Forelimb muscle (tissue), 1 donor: ENCODE measurements around the gene PDK2. TPM values are rescaled to one million over a fixed set of nuclear protein-coding genes. Genes with fewer than 3 reads are reported as not detected.

ENCODE experiments used
- DNase-seq: peaks from one replicate; pipeline ENCODE4 v3.0.0-alpha.2; 2013; ENCODE audit warnings: low read depth
- polyA plus RNA-seq: library from polyadenylated mRNA; unstranded; fragments of 120-200 nt; gene quantifications from one replicate; pipeline ENCODE4 v1.2.1, GENCODE V29; 2013; ENCODE audit not compliant: insufficient read length

Gene PDK2
- polyA plus RNA-seq, 1 donor: 65.3 TPM

DNA sequence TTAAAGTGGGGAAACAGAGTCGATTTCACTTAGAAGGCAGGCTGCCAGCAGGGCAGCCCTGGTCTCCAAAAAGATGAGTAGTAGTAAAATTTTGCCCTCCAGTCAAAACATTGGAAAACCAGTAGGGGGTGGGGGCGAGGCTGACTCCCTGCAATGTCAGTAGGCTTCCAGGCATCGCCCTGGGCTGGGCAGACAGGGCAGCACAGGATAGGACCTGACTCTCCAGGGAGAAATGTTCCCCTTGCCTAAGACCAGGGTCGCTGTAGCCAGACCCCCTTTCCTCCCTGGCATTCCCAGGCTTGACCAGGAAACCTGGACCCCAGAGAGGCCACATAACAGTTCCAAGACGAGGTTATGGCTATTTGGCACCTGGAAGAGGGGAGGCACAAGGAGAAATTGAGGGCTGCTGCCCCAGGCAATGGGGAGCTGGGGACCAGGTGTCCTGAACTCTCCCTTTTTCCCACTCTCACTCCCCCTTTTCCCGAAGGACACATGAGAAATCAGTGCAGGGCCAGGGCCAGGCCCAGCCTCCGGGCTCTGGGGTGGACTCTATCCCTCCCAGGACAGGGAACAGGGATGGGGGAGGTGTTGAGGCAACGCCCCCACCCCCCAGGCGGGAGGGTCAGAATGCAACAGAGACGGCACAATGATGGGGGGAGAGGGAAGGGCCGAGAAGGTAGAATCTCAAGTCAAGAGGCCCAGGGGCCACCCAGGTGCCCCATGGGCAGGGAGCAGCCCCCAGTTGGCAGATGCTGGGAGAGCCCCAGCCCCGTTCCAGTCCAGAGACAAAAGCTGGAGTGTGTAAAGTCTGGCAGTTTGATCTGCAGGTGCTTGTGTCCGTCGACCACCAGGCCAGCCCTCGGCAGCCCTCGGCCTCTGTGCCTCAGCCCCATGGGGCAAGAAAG, 39.3 kb downstream of the PDK2 start:
- no peak for DNase-seq

DNA sequence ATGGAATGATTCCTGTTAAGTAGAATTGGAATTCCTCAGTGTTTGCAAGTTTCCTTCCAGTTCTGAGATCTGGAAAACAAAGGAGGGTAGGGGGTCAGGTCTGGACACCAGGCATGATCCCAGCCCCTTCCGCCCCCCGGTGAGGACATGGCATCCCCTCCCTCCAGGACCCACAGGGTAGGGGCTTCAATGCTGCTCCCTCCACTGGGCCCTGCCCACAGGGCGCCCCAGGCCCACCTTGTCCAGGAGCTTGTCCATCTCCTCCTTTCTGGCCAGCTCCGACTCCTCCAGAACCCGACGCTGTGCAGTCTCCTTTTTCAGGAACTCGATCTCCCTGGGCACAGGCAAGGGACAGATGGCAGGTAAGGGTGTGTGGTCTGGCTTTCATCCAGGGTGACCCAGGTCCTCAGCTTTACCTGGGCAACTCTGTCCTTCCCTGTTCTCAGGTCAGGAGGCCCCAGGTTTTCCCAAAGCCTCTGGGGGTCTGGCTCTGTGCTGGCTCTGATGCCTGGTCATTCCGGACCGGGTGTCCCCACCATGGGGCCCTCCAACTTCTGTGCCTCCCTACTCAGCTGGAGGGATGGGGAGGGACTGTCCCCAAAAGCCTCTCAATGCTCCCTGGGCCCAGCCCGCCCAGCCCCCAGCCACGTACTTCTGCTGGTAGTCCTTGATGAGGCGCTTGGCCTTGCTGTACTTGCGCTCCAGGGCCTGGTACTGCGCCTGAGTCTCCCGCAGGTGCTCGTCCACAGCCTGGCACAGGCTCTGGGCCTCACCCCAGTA, 40.4 kb downstream of the PDK2 start:
- no peak for DNase-seq

DNA sequence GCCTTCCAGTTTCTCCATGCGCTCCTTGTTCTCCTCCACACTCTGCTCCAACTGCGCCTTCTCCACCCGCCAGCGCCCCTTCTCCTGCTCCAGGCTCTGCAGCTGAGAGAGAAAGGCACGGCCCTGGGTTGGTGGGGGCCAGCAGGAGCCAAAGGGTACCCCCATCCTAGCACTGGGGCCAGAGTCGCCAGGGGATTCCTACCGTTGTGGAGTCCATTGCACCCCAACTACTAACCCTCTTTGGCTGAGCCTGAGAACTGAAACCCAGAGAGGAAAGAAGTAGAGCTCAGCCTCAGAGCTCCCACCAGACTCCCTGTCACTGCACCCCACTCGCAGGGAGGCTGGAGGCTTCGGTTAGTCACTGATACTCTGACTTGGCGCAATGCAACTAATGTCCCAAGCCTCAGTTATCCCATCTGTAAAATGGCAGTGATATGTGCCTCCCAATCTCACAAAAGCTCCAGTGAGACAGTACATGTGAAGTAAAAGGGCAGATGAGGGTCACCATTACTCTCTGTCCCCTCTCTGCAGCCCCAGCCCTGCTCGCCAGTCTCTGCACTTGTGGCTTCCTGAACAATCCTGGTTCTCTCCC, 41.0 kb downstream of the PDK2 start:
- no peak for DNase-seq

DNA sequence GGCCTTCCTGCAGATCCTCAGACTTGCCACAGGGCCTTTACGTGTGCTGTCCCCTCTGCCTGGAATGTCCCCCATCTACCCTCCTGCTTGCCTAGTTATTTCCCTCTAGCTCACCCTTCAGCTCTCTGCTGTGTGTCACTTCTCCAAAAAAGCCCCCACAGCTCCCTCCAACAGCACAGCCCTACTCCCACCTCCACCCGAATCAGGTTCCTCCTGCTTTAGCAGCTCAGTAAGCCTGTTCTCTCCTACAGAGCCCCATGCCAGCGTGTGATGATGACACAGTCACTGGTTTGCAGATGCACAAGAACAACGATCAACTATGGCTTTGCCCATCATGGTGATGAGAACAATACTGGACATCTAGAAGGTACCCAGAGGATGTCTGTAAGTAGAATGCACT, 41.9 kb downstream of the PDK2 start:
- DNase-seq: no peak

DNA sequence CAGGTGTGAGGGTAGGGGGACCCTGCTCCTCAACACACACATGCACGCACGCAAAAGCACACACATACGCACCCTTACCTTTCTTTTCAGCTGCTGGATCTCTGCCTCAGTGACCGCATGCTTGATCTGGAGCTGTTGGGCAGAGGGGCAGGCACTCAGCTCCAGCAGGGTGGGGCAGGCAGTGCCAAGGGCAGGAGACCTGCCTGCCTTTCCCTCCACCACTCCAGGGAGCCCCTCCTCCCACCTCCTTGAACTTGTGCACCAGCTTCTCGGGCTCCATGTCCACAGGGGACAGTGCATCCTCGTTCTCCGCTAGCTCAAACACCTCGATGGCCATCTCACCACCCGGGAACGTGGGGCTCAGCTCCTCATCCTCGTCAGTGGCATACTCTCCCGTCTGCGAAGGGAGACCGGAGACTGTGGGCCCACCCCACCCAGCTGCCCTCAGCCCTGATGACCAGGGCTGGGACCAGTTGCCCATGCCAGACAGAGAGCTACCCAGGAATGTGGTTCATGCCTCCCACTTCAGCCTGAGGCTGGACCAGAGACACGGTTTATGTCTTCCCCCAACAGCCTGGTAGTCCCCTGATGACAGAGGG, 44.1 kb downstream of the PDK2 start:
- no peak for DNase-seq

DNA sequence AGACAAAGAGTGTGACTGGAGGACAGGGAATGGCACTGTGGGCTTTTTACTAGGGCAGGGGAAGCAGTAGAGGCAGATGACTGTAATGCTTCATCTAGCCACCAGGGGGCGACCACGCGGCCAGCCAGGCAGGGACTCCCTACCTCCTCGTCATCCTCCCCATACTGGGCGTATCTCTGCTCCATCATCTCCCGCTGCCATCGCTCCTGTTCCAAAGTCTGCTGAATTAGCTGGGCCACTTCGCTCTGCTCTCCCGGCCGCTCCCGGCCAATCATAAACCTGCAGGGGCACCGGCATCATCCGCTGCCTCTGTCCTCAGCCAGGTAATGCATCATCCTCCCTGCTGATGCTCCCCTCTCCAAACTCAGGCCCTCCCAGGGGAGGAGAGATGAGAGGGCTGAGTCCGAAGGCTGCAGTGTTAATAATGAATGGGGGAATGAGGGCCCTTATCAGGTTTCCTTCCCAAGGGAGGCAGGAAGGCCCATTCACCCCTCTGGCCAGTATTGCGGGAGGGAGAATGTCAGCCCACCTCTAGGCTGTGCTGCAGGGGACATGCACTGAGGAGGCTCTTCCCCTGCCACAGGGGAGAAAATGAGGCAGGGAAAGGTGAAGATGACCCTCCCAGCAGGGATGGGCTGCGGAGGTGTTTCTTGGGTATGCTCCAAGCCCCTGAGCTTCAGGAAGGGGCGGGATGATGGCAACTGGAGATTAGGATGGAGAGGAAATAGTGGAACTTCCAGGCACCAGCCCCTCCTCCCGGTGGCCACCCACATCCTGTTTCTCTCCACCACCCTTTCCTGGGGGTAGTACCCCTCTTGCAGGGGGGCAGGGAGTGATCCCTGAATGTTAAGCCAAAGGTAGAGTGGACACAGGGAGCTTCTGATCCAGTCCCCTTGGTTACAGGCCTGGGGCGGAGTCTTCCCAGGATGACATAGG, 45.1 kb downstream of the PDK2 start:
- DNase-seq: no peak

DNA sequence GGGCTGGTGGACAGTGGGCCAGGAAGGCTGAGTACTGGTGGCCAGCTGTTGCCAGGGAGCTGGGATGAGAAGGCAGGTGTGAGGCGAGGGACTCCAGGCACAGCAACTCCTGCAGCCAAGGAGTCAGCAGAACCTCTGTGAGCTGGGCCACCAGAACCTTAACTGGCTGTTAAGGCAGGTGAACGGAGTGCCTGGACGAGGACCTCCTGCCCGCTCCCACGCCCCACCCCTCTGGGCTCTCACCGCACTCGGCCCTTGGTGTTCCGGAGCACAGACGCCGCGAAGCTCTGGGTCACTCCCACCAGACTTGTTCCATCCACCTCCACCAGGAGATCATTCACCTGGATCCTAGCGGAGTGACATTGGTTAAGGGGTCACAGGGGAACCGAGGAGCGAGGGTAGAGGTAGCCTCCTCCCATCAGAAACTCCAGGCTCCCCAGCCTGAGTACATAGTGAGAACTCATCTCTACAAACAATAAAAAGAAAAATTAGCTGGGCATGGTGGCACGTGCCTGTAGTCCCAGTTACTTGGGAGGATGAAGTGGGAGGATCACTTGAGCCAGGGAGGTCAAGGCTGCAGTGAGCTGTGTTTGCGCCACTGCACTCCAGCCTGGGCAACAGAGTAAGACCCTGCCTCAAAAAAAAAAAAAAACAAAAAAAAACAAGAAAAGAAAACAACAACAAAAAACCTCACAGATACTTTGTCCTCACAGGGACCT, 46.0 kb downstream of the PDK2 start:
- DNase-seq: no peak

DNA sequence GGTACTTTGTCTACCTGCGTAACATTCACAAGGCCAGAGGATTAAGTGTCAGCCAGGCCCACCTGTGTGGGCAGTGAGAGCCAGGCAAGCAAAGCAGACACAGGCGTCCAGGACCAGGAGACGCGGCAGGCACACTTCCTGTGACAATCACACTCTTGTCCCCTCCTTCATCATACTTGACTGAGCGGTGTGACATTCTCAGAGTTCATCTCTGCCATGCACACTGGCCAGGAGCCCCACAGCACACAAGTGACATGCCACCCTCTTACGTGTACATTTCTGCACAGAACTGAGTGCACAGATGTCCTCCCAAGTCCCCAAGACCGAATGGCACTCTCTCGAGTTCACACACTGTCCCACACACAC, 46.6 kb downstream of the PDK2 start:
- DNase-seq: no peak

DNA sequence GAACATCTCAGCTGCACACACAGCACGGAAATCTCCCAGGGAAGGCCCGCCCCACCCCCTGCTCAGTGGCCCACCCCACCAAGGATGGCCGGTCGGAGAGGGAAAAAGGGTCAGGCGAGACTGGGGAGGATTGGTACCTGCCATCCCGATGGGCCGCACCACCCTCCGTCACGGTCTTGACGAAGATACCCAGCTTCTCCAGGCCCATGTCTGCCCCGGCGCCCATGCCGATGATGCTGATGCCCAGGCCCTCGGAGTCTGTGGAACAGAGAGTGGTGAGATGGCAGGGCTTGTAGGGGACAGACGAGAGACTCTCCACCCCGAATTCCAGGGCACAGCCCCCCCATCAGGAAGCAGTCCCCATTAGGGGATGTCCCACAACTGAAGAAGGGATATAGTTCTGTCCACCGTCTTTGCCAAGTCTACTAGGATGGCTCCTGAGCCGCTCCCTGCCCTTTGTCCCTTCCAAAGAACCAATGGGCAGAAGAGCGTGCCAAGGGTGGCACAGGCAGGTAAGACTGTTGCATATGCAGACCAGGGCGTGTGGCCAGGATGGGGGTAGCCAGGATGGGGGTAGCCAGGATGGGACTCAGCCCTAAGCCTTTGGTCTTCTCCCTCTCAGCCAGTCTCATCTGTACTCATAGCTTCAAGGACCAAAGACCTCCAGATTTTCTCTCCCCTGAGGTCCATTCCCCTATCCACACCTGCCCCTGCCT, 48.5 kb downstream of the PDK2 start:
- DNase-seq: no peak

DNA sequence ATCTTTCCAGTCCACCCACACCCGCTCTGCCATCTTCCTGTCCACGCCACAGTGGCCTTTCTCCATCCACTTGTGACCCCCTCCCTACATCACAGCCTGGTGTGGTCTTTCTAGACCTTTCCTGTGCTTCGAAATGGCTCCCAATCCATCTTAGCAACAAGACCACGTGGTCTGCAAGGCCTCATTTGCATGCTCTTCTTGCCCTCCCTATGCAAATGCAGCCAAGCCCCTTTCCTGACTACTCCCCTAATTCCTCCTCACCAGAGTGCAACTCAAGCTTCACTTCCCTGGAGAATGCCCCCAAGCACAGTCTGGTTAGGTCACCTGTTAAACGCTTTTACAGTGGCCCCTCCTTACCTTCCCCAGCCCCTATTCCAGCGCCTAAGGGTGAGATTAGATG, 49.2 kb downstream of the PDK2 start:
- DNase-seq: no peak

DNA sequence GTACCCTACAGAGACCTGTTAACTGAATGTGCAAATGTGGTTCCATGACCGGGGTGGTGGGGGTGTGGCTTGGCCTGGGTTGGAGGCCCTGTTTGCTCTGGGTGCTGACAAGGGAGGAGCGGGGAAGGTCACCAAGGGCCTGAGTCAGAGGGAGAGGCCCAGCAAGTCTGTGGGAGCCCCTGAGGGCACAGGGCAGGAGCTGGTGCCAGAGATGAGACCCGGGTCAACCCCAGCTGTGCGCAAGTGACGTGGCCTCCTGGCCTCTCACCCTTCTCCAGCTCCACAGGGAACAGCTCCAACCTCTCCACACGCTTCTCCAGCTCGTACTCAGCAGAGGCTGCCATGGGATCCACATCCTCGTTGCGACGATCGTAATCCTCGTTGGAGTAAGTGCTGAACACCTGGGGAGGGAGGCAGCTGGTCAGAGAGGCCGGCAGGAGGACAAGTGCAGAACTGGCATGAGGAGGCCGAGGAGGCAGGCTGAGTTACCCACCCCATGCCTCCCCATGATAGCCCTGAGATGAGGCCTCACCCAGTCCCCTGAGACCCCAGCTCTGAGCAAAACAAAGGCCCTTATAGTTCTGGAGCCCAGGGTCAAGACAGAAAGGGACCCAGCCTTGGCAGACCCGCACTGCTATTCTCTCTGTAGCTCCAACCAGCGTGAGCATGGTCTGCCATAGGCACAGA, 49.8 kb downstream of the PDK2 start:
- no peak for DNase-seq

DNA sequence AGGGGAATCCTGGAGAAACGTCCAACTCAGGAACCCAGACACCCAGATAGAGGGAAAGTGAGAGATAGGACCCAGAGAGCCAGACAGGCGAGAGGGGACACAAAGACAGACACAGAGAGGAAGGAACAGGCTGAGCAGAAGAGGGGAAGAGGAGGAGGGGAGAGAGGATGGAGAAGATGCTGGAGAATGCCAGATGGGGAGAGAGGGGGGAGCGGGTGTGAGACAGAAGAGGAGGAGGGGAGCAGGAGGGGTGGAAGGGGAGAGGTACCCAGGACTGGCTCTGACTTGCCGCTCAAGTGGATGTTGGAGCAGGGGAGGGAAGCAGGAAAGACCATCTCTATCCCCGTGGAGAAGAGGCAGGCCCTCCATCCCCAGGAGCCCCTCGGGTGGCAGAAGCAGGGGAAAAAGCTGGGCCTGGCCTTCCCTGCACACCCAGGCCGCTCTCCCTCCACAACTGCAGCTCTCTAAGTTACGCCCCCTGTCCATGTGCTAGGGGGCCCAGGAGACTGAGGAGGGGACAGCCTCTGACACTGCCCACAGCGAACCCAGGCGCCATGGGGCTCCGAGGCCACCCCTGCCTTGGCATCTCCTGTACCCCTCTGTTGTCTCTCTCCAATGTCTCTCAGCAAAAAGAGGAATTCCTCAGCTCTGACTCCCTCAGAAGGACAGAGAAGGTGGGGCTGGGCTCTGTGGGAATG, 50.5 kb downstream of the PDK2 start:
- DNase-seq: no peak

DNA sequence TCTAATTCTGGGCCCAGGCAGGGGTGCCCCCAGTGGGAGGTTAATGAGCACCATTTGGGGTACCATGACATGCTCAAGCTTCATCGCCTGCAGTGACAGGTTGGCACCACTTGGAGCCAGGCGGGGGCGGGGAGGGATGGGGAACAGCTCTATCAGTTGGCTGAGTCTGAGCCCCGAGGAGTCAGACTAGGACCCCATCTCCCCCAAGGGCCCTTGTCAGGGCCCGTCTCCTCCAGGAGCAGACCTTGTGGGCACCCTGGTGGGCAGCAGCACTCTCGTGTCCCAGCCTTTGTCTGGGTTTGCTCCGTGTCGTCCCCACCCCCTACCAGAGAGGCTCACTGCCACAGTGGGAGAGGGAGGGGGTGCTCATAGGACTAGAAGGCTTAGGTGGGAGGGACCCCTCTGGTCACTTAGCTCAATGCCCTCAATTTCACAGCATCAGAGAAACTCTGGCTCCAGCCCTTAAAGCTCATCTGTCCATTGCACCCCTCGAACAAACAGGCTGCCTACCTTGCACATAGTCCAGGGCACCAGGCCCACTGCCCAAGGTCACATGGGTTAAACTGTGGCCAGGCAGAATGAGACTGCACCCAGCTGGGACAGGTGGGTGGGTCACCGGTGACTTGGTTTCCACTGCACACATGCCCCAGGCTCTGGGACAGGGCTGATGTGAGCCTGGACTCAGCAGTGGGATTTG, 51.2 kb downstream of the PDK2 start:
- no peak for DNase-seq

DNA sequence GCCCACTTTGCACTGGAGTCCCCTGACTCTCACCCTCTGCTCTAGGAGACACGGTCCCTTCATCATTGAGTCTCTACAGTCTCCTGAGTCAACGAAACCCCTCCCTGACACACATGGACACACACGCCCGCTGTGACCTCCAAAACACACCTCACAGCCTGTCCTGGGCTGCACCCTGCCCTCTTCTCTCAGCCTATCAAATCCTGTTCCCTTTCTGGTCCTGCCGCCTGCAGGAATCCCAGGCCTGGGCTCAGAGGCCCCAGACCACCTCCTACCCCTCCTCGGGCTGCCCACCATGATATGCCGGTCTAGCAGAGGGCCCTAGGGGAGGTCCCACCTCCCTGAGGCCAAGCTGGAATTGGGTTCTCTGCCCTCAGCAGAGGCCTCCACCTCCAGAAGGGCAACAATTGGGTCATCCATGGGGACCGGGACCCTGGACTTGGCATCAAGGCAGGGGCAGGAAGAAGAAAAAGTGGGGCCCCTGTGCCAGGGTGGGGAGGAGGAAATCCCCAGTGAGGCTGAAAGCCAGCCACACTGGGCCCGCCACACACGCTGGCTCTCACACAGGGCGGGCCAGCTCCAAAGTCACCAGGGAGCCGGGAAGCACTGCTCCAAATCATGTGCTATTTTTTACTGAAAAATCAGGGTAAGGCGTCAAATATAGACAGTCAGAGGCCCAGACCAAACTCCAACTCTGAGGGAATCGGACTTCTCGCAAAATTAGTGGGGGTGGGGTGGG, 51.9 kb downstream of the PDK2 start:
- no peak for DNase-seq

DNA sequence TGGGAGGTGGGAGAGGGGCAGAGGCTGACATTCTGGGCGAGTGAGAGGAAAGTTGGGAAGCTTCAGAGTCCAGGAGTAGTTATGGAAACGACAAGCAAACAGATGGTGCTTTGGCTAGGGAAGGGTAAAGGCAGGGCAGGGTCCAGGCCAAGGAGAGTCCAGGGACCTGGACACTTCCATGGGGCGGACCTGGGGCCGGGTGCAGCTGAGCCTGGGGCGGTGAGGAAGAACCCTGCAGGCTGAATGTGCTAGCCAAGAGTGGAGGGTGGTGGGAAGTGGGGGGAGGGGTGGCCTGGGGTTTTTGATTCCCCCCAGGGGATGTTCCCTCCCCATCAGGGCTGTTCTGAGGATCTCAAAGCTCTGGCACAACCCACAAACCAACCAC, 52.7 kb downstream of the PDK2 start:
- no peak for DNase-seq

DNA sequence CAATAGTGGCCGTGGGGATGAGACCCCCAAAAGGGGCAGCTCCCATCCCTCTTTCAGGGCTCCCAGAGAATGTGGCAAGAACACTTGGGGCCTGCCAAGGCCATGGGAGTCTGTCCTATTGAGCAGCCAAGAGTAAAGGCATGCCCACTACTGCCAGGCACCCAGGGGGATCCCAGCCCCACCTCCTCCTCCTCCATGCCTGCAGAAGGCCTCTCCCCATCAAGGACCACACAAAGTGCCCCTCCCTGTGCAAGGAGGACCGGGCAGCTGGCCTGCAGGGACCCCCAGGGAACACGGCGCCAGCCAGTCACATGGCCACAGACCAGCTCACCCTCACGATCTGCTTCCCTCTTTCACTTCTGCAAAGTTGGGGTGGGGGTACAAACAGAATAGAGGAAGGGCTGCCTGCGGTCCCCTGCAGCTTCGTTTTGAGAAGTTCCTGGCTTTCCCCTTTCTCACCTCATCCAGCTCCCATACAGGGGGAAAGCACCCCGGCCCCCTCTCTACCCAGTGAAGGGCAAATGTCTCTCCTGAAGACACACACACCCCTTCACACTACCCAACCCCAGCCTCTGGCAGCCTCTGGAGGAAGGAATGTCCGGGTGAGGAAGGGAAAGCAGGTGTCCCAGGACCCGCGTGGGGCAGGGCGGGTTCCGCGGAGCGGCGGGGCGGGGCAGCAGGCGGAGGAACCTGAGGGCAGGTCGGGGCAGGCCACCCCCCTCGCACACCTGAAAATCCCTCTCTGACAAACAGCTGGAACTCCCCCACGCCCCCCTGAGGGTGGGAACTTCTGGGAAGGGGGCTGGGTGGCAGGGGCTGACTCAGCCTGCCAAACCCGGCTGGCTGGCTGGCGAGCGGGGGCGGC, 53.3 kb downstream of the PDK2 start:
- DNase-seq: no peak

DNA sequence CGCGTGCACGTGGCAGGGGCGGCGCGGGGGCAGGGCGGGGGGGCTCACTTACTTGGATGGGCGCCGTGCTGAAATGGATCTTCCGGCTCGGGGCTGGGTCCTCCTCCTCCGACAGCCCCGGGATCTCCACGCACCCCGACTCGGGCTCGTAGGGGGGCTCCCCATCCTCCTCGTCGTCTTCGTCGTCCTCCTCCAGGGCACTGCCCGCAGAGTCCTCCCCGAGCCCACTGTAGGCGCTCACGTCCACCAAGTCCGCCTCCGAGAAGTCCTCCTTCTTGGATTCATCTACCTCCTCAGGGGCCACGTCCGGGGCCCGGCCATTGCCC, 53.9 kb downstream of the PDK2 start:
- DNase-seq: no peak
